Osteoblast (primary cell): Measurements from ENCODE around the gene VAPA. TPM values are rescaled to one million over a fixed set of nuclear protein-coding genes. Genes with fewer than 3 reads are reported as not detected.

ENCODE experiments used
- DNase-seq: peaks from one replicate; pipeline ENCODE4 v3.0.0; 2011; ENCODE audit warnings: low spot score, mixed read lengths; ENCODE audit not compliant: insufficient read length; ENCODE audit errors: missing footprints
- H2AFZ ChIP-seq: 2 replicates; pipeline ENCODE4 v1.6.0; 2011; ENCODE audit warnings: mild to moderate bottlenecking, low read length
- H3K27ac ChIP-seq: 2 replicates; pipeline ENCODE4 v1.5.1; 2011; ENCODE audit warnings: mild to moderate bottlenecking, low read depth, low read length, moderate library complexity
- H3K27me3 ChIP-seq: 2 replicates; pipeline ENCODE4 v1.6.0; 2012; ENCODE audit warnings: mild to moderate bottlenecking, control low read depth, inconsistent platforms, low read length, moderate library complexity; ENCODE audit not compliant: insufficient read depth
- H3K36me3 ChIP-seq: 2 replicates; pipeline ENCODE4 v1.5.1; 2011; ENCODE audit warnings: mild to moderate bottlenecking, low read length, control low read depth, moderate library complexity; ENCODE audit not compliant: insufficient read depth
- H3K4me1 ChIP-seq: 2 replicates; pipeline ENCODE4 v1.5.1; 2011; ENCODE audit warnings: mild to moderate bottlenecking, low read length, control low read depth, moderate library complexity; ENCODE audit not compliant: insufficient read depth
- H3K4me2 ChIP-seq: 2 replicates; pipeline ENCODE4 v1.6.0; 2011; ENCODE audit warnings: mild to moderate bottlenecking, low read length; ENCODE audit not compliant: insufficient read depth
- H3K4me3 ChIP-seq: fragments of 200-600 bp; sonication (generic); 3 replicates; pipeline ENCODE4 v1.5.1; 2012; ENCODE audit warnings: mild to moderate bottlenecking, low read length, inconsistent platforms; ENCODE audit not compliant: insufficient read depth
- H3K79me2 ChIP-seq: 2 replicates; pipeline ENCODE4 v1.6.0; 2012; ENCODE audit warnings: mild to moderate bottlenecking, low read length, control low read depth, inconsistent platforms; ENCODE audit not compliant: insufficient read depth
- H3K9me3 ChIP-seq: 2 replicates; pipeline ENCODE4 v1.5.1; 2011; ENCODE audit warnings: low read depth, low read length, control low read depth
- H4K20me1 ChIP-seq: 2 replicates; pipeline ENCODE4 v1.6.0; 2012; ENCODE audit warnings: mild to moderate bottlenecking, low read length, control low read depth; ENCODE audit not compliant: insufficient read depth
- CTCF ChIP-seq: IDR thresholded peaks from 2 replicates; pipeline ENCODE4 v1.5.1; 2011; ENCODE audit warnings: mild to moderate bottlenecking, low read depth, low read length, moderate library complexity; ENCODE audit errors: extremely low read depth
- total RNA-seq: library from RNA; depleted of rRNA; stranded (reverse); fragments of >200 nt; gene quantifications from 2 replicates; pipeline ENCODE4 v1.2.3, GENCODE V29; 2012

Gene VAPA
- total RNA-seq, 1 donor, result 316 TPM

GRCh38 chr18:9871244-9871746 lies 42.5 kb upstream of the VAPA start:
- H3K4me3 ChIP-seq, result no peak overlapping the region
- no peaks in the 10 kb centered on the region for H3K79me2 ChIP-seq
- H3K4me1 ChIP-seq, result peaks cover 26% of the 10 kb centered on the region
- no peaks in the 10 kb centered on the region for H4K20me1 ChIP-seq
- H3K27me3 ChIP-seq, result no peaks in the 10 kb centered on the region
- DNase-seq, result no peak
- TF ChIP-seq CTCF, result no peak
- H3K9me3 ChIP-seq, result no peaks in the 10 kb centered on the region
- no peak overlapping the region for H3K27ac ChIP-seq
- H2AFZ ChIP-seq, result peak overlapping the region; percentile 64
- no peak overlapping the region for H3K4me2 ChIP-seq
- H3K36me3 ChIP-seq, result no peaks in the 10 kb centered on the region

DNA sequence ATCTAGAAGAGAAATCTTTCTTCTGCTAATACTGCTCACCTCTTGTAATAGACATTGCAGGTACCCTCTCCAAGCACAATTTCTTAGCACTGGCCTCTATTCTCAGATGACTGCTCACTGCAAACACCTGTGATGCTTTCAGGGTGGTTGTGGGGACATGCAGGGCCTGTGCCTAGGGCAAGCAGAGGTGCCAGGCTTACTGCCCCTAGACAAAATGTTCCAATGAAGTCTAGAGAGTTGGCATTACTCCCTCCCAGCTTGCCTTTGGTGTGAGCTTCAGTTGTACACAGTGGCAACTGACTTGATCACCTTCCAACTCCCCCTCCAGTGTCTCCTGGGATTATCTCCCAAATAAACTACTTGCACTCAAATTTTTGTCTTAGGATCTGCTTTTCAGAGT lies 41.0 kb upstream of the VAPA start:
- Histone ChIP-seq H3K79me2 (no peaks in the 10 kb centered on the region), H3K27ac (no peak overlapping the region), H3K4me3 (no peak overlapping the region), H3K9me3 (no peaks in the 10 kb centered on the region), H3K36me3 (no peaks in the 10 kb centered on the region), H2AFZ (no peak overlapping the region), H4K20me1 (no peaks in the 10 kb centered on the region), H3K4me2 (no peak overlapping the region), H3K27me3 (no peaks in the 10 kb centered on the region), H3K4me1 (peaks cover 39% of the 10 kb centered on the region)
- no peak for DNase-seq
- TF ChIP-seq CTCF, result no peak

GRCh38 chr18:9874728-9875127 lies 39.1 kb upstream of the VAPA start:
- no peak overlapping the region for H3K4me2 ChIP-seq
- peaks cover 28% of the 10 kb centered on the region for H3K4me1 ChIP-seq
- H4K20me1 ChIP-seq, result no peaks in the 10 kb centered on the region
- no peaks in the 10 kb centered on the region for H3K36me3 ChIP-seq
- no peaks in the 10 kb centered on the region for H3K9me3 ChIP-seq
- H3K27me3 ChIP-seq, result no peaks in the 10 kb centered on the region
- H3K79me2 ChIP-seq, result no peaks in the 10 kb centered on the region
- no peak overlapping the region for H3K4me3 ChIP-seq
- no peak for TF ChIP-seq CTCF
- H3K27ac ChIP-seq, result no peak overlapping the region
- no peak for DNase-seq
- H2AFZ ChIP-seq, result no peak overlapping the region

- H2AFZ ChIP-seq, result peak overlapping the region; percentile 13
- no peaks in the 10 kb centered on the region for H3K9me3 ChIP-seq
- no peaks in the 10 kb centered on the region for H4K20me1 ChIP-seq
- peak overlapping the region; percentile 56 for H3K4me3 ChIP-seq
- DNase-seq, result no peak
- H3K79me2 ChIP-seq, result no peaks in the 10 kb centered on the region
- TF ChIP-seq CTCF, result no peak
- H3K27ac ChIP-seq, result peak overlapping the region; percentile 95
- H3K4me2 ChIP-seq, result peak overlapping the region; percentile 80
- no peaks in the 10 kb centered on the region for H3K27me3 ChIP-seq
- peaks cover 21% of the 10 kb centered on the region for H3K4me1 ChIP-seq
- no peaks in the 10 kb centered on the region for H3K36me3 ChIP-seq
Observed at GRCh38 chr18:9876212-9876866, 37.5 kb upstream of the VAPA start.
